ENCODE data around the gene TCEAL7.

TCEAL7 gene

DNA sequence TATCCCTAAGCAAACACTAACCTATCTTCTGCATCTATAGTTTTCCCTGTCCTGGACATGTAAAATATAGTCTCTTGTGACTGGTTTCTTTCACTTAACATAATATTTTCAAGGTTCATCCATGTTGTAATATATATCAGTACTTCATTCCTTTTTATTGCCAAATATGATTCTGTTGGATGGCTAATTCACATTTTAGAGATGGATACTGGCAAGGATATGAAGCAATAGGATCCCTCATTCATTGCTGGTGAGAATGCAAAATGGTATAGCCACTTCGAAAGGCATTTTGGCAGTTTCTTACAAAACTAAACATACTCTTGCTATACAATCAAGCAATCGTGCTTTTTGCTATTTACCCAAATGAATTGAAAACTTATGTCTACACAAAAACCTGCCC lies 33.0 kb downstream of the TCEAL7 start:
- no CpG with 5 or more reads among the region's 2 CpGs for WGBS (ENCODE audit: insufficient coverage, insufficient read length)

DNA sequence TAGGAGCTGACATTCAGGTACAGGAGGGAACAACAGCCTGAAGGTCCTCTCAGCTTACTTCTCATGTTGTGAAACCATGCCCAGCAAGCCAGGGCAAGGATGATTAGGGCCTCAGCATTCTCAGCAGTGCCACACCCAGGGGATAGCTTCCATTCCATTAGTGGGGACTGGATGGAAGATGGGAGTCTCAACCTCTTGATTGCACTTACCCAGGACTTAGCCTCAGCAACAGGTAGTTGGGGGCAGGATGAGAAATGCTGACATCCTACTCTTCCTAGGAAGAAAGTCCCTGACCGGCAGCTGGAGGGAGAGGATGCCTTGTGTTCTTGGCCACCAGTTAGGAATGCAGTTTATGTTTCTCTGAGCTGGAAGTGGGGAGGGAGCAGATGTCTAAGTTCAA lies 37.5 kb downstream of the TCEAL7 start:
- no peaks in the 10 kb centered on the region for H3K36me3 ChIP-seq (ENCODE audit: control insufficient read depth, insufficient read depth, low read length)
- no peak overlapping the region for H3K27ac ChIP-seq (ENCODE audit: low read length)
- no peaks in the 10 kb centered on the region for H3K9me3 ChIP-seq (ENCODE audit: control insufficient read depth, insufficient read depth, low read length)
- H3K4me1 ChIP-seq (ENCODE audit: control insufficient read depth, insufficient read depth, low read length), result peaks cover 2% of the 10 kb centered on the region; the same call in 1 of the 2 replicates
- WGBS (ENCODE audit: insufficient coverage, insufficient read length), result no CpG with 5 or more reads among the region's 1 CpG
- DNase-seq (ENCODE audit: low read depth, low spot score), result no peak
- H3K27me3 ChIP-seq (ENCODE audit: control insufficient read depth, insufficient read depth, low read length), result no peaks in the 10 kb centered on the region
- no peak overlapping the region for H3K4me3 ChIP-seq (ENCODE audit: low read length)

More for the DNA sequence above, 33.0 kb downstream of the TCEAL7 start:
- DNase-seq (ENCODE audit: low read depth, low spot score), result no peak
- Histone ChIP-seq H3K27ac (ENCODE audit: low read length) (no peak overlapping the region), H3K9me3 (ENCODE audit: control insufficient read depth, insufficient read depth, low read length) (no peaks in the 10 kb centered on the region), H3K4me1 (ENCODE audit: control insufficient read depth, insufficient read depth, low read length) (peaks cover 2% of the 10 kb centered on the region; the same call in 1 of the 2 replicates), H3K36me3 (ENCODE audit: control insufficient read depth, insufficient read depth, low read length) (no peaks in the 10 kb centered on the region), H3K27me3 (ENCODE audit: control insufficient read depth, insufficient read depth, low read length) (no peaks in the 10 kb centered on the region), H3K4me3 (ENCODE audit: low read length) (no peak overlapping the region)

DNA sequence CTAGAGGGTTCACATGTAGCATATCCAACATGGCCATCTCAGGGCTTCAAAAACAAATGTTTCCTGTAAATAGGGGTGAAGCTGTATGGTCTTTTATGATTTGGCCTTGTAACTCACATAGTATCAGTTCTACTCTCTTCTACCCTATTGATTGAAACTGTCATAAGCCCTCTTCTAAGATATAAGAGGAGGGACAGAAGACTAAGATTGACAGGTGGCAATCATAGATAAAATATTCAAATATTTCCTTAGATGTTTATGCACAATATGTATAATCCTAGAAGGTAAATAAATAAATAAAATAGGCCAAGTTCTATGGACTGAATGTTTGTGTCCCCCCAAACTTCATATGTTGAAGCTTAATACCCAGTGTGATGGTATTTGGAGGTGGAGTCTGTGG lies 39.4 kb downstream of the TCEAL7 start:
- no peak overlapping the region for H3K27ac ChIP-seq (ENCODE audit: low read length)
- H3K9me3 ChIP-seq (ENCODE audit: control insufficient read depth, insufficient read depth, low read length), result no peaks in the 10 kb centered on the region
- H3K4me3 ChIP-seq (ENCODE audit: low read length), result no peak overlapping the region
- no peaks in the 10 kb centered on the region for H3K36me3 ChIP-seq (ENCODE audit: control insufficient read depth, insufficient read depth, low read length)
- DNase-seq (ENCODE audit: low read depth, low spot score), result no peak
- no peaks in the 10 kb centered on the region for H3K27me3 ChIP-seq (ENCODE audit: control insufficient read depth, insufficient read depth, low read length)
- H3K4me1 ChIP-seq (ENCODE audit: control insufficient read depth, insufficient read depth, low read length), result peaks cover 2% of the 10 kb centered on the region; the same call in 1 of the 2 replicates

DNA sequence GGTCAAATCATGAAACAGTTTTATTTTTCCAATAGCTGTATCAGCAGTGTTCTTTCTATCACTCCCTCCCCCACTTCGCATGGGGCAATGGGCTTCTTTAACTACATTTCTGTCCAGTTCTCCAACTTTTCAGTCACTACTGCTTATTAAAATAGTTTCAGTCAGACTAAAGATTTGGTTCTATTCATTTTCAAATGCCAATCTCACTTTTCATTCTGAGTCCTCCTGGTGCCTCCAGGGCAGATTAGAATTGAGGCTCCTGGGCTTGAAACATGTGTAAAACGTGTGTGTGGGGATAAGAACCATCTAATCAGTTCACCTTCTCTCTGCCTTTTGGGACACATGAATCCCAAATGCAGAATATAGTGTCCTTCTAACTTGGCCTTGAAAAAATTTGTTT lies 42.8 kb downstream of the TCEAL7 start:
- no peaks in the 10 kb centered on the region for H3K9me3 ChIP-seq (ENCODE audit: control insufficient read depth, insufficient read depth, low read length)
- no peaks in the 10 kb centered on the region for H3K4me1 ChIP-seq (ENCODE audit: control insufficient read depth, insufficient read depth, low read length)
- no peaks in the 10 kb centered on the region for H3K27me3 ChIP-seq (ENCODE audit: control insufficient read depth, insufficient read depth, low read length)
- no peak overlapping the region for H3K27ac ChIP-seq (ENCODE audit: low read length)
- WGBS (ENCODE audit: insufficient coverage, insufficient read length), result no CpG with 5 or more reads among the region's 2 CpGs
- H3K36me3 ChIP-seq (ENCODE audit: control insufficient read depth, insufficient read depth, low read length), result no peaks in the 10 kb centered on the region
- no peak overlapping the region for H3K4me3 ChIP-seq (ENCODE audit: low read length)
- no peak for DNase-seq (ENCODE audit: low read depth, low spot score)

DNA sequence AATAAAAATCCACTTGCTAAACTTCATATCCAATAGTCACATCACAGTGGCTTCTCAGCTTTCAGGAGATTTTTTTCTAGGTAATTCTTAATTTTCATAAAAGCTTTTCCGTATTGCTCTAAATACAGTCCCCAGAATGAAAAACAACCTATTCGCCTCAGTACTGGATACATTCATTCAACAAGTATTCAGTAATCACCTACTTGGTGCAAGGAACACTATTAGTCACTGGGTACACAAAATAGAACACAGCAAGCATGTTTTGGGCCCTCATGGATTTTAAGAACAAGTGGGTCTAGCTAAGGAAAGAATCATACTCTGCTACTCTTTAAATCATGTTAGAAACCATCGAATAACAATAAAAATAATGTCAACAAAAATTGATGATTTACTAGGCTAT lies 43.5 kb downstream of the TCEAL7 start:
- H3K27ac ChIP-seq (ENCODE audit: low read length), result no peak overlapping the region
- no peaks in the 10 kb centered on the region for H3K27me3 ChIP-seq (ENCODE audit: control insufficient read depth, insufficient read depth, low read length)
- no peak for DNase-seq (ENCODE audit: low read depth, low spot score)
- H3K4me1 ChIP-seq (ENCODE audit: control insufficient read depth, insufficient read depth, low read length), result no peaks in the 10 kb centered on the region
- no CpG with 5 or more reads among the region's 3 CpGs for WGBS (ENCODE audit: insufficient coverage, insufficient read length)
- no peak overlapping the region for H3K4me3 ChIP-seq (ENCODE audit: low read length)
- H3K36me3 ChIP-seq (ENCODE audit: control insufficient read depth, insufficient read depth, low read length), result peaks cover 1% of the 10 kb centered on the region; the same call in 1 of the 2 replicates
- H3K9me3 ChIP-seq (ENCODE audit: control insufficient read depth, insufficient read depth, low read length), result no peaks in the 10 kb centered on the region

DNA sequence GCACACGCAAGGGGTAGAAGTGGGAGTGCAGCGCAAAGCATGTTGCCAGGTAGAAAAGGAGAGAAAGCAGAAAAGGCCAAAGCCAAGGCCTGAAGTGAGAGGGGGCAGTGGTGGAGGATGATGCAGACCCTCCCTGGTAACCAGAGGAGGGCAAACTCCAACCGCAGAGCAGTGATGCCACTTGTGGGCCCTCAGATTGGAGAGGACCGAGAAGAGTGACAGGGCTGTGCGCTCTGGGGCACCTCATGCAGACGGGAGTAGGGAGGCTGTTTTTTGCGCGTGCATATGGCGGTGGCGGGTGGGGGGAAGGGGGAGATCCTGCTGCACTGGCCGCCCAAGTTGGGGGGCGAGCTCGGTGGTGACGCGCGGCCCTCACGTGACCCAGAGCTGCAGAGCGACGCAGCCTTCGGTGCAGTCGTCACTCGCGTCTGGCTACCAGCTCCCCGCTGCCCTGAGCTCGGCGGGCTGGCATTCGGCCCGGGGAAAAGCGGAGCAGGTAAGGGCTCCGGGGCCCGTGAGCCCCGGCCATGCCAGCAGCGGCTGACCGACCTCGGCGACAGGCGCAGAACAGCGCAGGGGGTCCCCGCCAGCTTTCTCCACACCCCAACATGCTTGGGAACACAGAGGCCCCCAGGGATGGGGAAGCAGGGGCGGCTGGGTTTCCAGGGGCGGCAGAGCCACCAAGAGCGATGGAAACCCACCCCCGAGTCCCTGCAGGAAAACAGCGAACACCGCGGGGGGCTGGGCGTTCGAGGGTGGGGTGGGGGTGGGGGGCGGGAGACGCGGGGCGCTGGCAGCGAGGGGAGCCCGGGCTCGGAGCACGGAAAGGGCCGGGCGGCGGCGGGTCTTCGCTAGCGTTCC lies 46.3 kb downstream of the TCEAL7 start, which contains the start of gene BEX3:
Gene BEX3, plus strand, starts transcription at position 421 of the 861 bp plus-strand sequence. CDS start 984 bp downstream, outside the sequence.
- Histone ChIP-seq H3K27me3 (ENCODE audit: control insufficient read depth, insufficient read depth, low read length) (no peaks in the 10 kb centered on the region), H3K9me3 (ENCODE audit: control insufficient read depth, insufficient read depth, low read length) (no peaks in the 10 kb centered on the region), H3K27ac (ENCODE audit: low read length) (no peak within 1 kb of the TSS), H3K4me3 (ENCODE audit: low read length) (peak within 1 kb of the TSS; percentile 52), H3K36me3 (ENCODE audit: control insufficient read depth, insufficient read depth, low read length) (peaks cover 3% of the 10 kb centered on the region; the same call in 1 of the 2 replicates), H3K4me1 (ENCODE audit: control insufficient read depth, insufficient read depth, low read length) (no peaks in the 10 kb centered on the region)
- DNase-seq (ENCODE audit: low read depth, low spot score), result peak; percentile 29
- no CpG with 5 or more reads among the region's 62 CpGs for WGBS (ENCODE audit: insufficient coverage, insufficient read length)

DNA sequence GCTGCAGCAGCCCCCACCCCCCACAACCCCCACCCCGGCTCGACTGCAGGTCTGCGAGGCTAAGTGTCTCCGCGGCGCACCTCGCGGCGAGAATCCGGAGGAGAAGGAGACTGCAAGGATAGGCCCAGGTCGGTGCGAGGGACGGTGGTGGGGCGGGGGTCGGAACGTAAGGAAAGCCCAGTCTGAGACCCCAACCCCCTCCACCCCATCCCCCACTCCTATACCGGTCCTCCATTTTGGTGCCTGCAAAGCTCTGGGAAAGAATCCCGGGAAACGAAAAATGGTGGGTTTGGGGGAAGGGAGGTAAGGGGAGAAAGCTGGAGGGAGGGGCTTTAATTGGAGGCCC lies 46.9 kb downstream of the TCEAL7 start:
- no peaks in the 10 kb centered on the region for H3K9me3 ChIP-seq (ENCODE audit: control insufficient read depth, insufficient read depth, low read length)
- no peak for DNase-seq (ENCODE audit: low read depth, low spot score)
- no CpG with 5 or more reads among the region's 19 CpGs for WGBS (ENCODE audit: insufficient coverage, insufficient read length)
- H3K4me3 ChIP-seq (ENCODE audit: low read length), result peak overlapping the region; percentile 52
- H3K4me1 ChIP-seq (ENCODE audit: control insufficient read depth, insufficient read depth, low read length), result no peaks in the 10 kb centered on the region
- H3K36me3 ChIP-seq (ENCODE audit: control insufficient read depth, insufficient read depth, low read length), result peaks cover 3% of the 10 kb centered on the region; the same call in 1 of the 2 replicates
- no peak overlapping the region for H3K27ac ChIP-seq (ENCODE audit: low read length)
- H3K27me3 ChIP-seq (ENCODE audit: control insufficient read depth, insufficient read depth, low read length), result no peaks in the 10 kb centered on the region

DNA sequence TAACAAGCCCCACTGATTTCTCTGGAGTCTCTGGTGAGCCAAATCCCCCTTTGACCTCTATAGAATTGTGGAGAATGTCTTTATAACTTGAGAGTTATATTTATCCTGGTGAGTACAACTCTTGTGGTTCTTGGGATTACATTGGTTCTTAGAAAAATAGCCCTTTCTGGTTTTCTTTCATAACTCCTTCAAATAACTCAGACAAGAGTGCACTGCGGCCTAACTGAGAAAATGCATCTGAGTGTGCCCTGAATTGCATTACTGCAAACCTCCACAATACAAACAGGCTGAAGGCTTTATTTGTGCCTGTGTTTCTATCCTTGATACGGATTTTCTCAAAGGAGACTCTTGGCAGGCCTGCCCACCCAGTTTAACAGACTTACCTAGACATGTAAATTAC lies 49.0 kb downstream of the TCEAL7 start:
- H3K4me3 ChIP-seq (ENCODE audit: low read length), result no peak overlapping the region
- H3K36me3 ChIP-seq (ENCODE audit: control insufficient read depth, insufficient read depth, low read length), result peaks cover 3% of the 10 kb centered on the region; the same call in 1 of the 2 replicates
- no peaks in the 10 kb centered on the region for H3K4me1 ChIP-seq (ENCODE audit: control insufficient read depth, insufficient read depth, low read length)
- no peaks in the 10 kb centered on the region for H3K27me3 ChIP-seq (ENCODE audit: control insufficient read depth, insufficient read depth, low read length)
- DNase-seq (ENCODE audit: low read depth, low spot score), result no peak
- no peak overlapping the region for H3K27ac ChIP-seq (ENCODE audit: low read length)
- no CpG with 5 or more reads among the region's 2 CpGs for WGBS (ENCODE audit: insufficient coverage, insufficient read length)
- H3K9me3 ChIP-seq (ENCODE audit: control insufficient read depth, insufficient read depth, low read length), result no peaks in the 10 kb centered on the region

Data from iPS DF 6.9 (cell line).